PC-3 (cell line): Measurements from ENCODE around the gene GPR148. TPM values are rescaled to one million over a fixed set of nuclear protein-coding genes. Genes with fewer than 3 reads are reported as not detected.

Experiments used
- ATAC-seq: fragments of 200-7000 bp; cut with Tn5 transposase; 2 replicates; pipeline ENCODE4 v1.9.1; 2020; ENCODE audit warnings: mild to moderate bottlenecking, moderate library complexity
- BruUV-seq: library from RNA; stranded (reverse); fragments of 400-500 nt; replicated peaks from 2 replicates; lab custom pipeline; 2021; lab: Mats Ljungman, UMichigan
- CTCF ChIA-PET: fragments of 300-600 bp; sonication (Branson Sonifier 250); formaldehyde crosslinking; loops from one replicate; lab custom pipeline; 2022; ENCODE audit warnings: antibody characterized with exemption; lab: Charles Lee
- POLR2A ChIA-PET: fragments of 300-600 bp; sonication (Branson Sonifier 250); formaldehyde crosslinking; loops from one replicate; lab custom pipeline; 2022; ENCODE audit warnings: antibody characterized with exemption; ENCODE audit not compliant: unreplicated experiment; lab: Charles Lee
- DNase-seq: peaks from one replicate; pipeline ENCODE4 v3.0.0-alpha.2; 2015
- H2AFZ ChIP-seq: fragments of 300-600 bp; sonication (generic); 2 replicates; pipeline ENCODE4 v1.6.0; 2016; ENCODE audit warnings: antibody characterized with exemption, low read length
- H3F3A ChIP-seq: fragments of 300-600 bp; sonication (generic); one replicate; pipeline ENCODE4 v1.6.0; 2017; ENCODE audit warnings: antibody characterized with exemption, low read length, control low read depth, mild to moderate bottlenecking; ENCODE audit not compliant: unreplicated experiment
- H3K27ac ChIP-seq: fragments of 300-600 bp; sonication (generic); 2 replicates; pipeline ENCODE4 v1.5.1; 2016; ENCODE audit warnings: mild to moderate bottlenecking, low read length
- H3K27me3 ChIP-seq: fragments of 300-600 bp; sonication (generic); 2 replicates; pipeline ENCODE4 v1.6.1; 2016; ENCODE audit warnings: low read length, mixed read lengths
- H3K36me3 ChIP-seq: fragments of 300-600 bp; sonication (generic); 2 replicates; pipeline ENCODE4 v1.6.1; 2016; ENCODE audit warnings: low read depth, mixed run types, low read length, mixed read lengths
- H3K4me1 ChIP-seq: fragments of 300-600 bp; sonication (generic); 2 replicates; pipeline ENCODE4 v1.5.1; 2016; ENCODE audit warnings: low read length; ENCODE audit not compliant: insufficient read depth
- H3K4me2 ChIP-seq: fragments of 300-600 bp; sonication (generic); 2 replicates; pipeline ENCODE4 v1.6.0; 2016; ENCODE audit warnings: low read length
- H3K4me3 ChIP-seq: fragments of 300-600 bp; sonication (generic); 2 replicates; pipeline ENCODE4 v1.5.1; 2016; ENCODE audit warnings: mild to moderate bottlenecking, low read length, mixed read lengths
- H3K79me2 ChIP-seq: fragments of 300-600 bp; sonication (generic); 2 replicates; pipeline ENCODE4 v1.6.1; 2017; ENCODE audit warnings: low read length, mixed read lengths
- H3K9ac ChIP-seq: fragments of 300-600 bp; sonication (generic); 2 replicates; pipeline ENCODE4 v1.6.0; 2016; ENCODE audit warnings: mild to moderate bottlenecking, low read length
- H3K9me2 ChIP-seq: fragments of 300-600 bp; sonication (generic); replicated peaks from 2 replicates; pipeline ENCODE4 v1.6.1; 2016; ENCODE audit warnings: mixed run types, low read length, mixed read lengths
- H3K9me3 ChIP-seq: fragments of 300-600 bp; sonication (generic); 2 replicates; pipeline ENCODE4 v1.6.1; 2016; ENCODE audit warnings: low read length, mixed read lengths
- H4K20me1 ChIP-seq: fragments of 300-600 bp; sonication (generic); 2 replicates; pipeline ENCODE4 v1.6.1; 2016; ENCODE audit warnings: low read length, mixed read lengths
- CTCF ChIP-seq: fragments of 300-600 bp; sonication (generic); conservative IDR thresholded peaks from 2 replicates; pipeline ENCODE4 v1.5.1; 2017; ENCODE audit warnings: antibody characterized with exemption, low read depth, mild to moderate bottlenecking, low read length
- EZH2 ChIP-seq: fragments of 300-600 bp; sonication (generic); IDR thresholded peaks from one replicate; pipeline ENCODE4 v1.6.1; 2017; ENCODE audit warnings: antibody characterized with exemption, mild to moderate bottlenecking, low read length; ENCODE audit not compliant: unreplicated experiment
- EZH2phosphoT487 ChIP-seq: fragments of 300-600 bp; sonication (generic); IDR thresholded peaks from 2 replicates; pipeline ENCODE4 v1.6.1; 2018; ENCODE audit warnings: mild to moderate bottlenecking, antibody characterized with exemption, low read length, borderline replicate concordance
- intact Hi-C: fragments of 100-400 bp; cut with micrococcal nuclease; formaldehyde crosslinking; loops from 2 replicates; pipeline ENCODE4 v1.9.0; 2023
- total RNA-seq: library from RNA; depleted of rRNA; stranded (reverse); fragments of >200 nt; gene quantifications from 2 replicates; pipeline ENCODE4 v1.2.3, GENCODE V29; 2014

The GPR148 gene
- total RNA-seq, 1 experiment from 2014 or later = not detected

GRCh38 chr2:130759906-130760753 lies 31.3 kb downstream of the GPR148 start:
- no peak overlapping the region for H3K4me2 ChIP-seq
- no peak overlapping the region for H3K9ac ChIP-seq
- no peak overlapping the region for H3K4me3 ChIP-seq
- BruUV-seq = no TSS peak
- no peaks in the 10 kb centered on the region for H3K9me3 ChIP-seq
- intact Hi-C loops = no loop called here
- H3K4me1 ChIP-seq = no peaks in the 10 kb centered on the region
- H3K9me2 ChIP-seq = no peaks in the 10 kb centered on the region
- H3F3A ChIP-seq = no peaks in the 10 kb centered on the region
- H4K20me1 ChIP-seq = no peaks in the 10 kb centered on the region
- ChIA-PET POLR2A (no interaction called here), CTCF (no interaction called here)
- DNase-seq = peak; percentile 54
- no peak for ATAC-seq
- H3K27me3 ChIP-seq = peaks cover 88% of the 10 kb centered on the region
- no peaks in the 10 kb centered on the region for H3K79me2 ChIP-seq
- no peak overlapping the region for H3K27ac ChIP-seq
- no peaks in the 10 kb centered on the region for H3K36me3 ChIP-seq
- no peak overlapping the region for H2AFZ ChIP-seq
- TF ChIP-seq EZH2phosphoT487 (no peak), CTCF (no peak), EZH2 (no peak)

GRCh38 chr2:130760754-130761751 lies 32.2 kb downstream of the GPR148 start:
- no peaks in the 10 kb centered on the region for H4K20me1 ChIP-seq
- H2AFZ ChIP-seq = no peak overlapping the region
- H3K4me3 ChIP-seq = no peak overlapping the region
- H3K9me3 ChIP-seq = no peaks in the 10 kb centered on the region
- H3K27ac ChIP-seq = no peak overlapping the region
- H3K36me3 ChIP-seq = no peaks in the 10 kb centered on the region
- no TSS peak for BruUV-seq
- ChIA-PET POLR2A (no interaction called here), CTCF (no interaction called here)
- peaks cover 89% of the 10 kb centered on the region for H3K27me3 ChIP-seq
- TF ChIP-seq CTCF (no peak), EZH2 (no peak), EZH2phosphoT487 (no peak)
- no peak overlapping the region for H3K9ac ChIP-seq
- DNase-seq (no peak), ATAC-seq (no peak)
- H3K4me1 ChIP-seq = no peaks in the 10 kb centered on the region
- intact Hi-C loops = no loop called here
- H3F3A ChIP-seq = no peaks in the 10 kb centered on the region
- H3K79me2 ChIP-seq = no peaks in the 10 kb centered on the region
- no peaks in the 10 kb centered on the region for H3K9me2 ChIP-seq
- H3K4me2 ChIP-seq = no peak overlapping the region
